Measurements from ENCODE around the gene PRKCZ. TPM values are rescaled to one million over a fixed set of nuclear protein-coding genes. Genes with fewer than 3 reads are reported as not detected.

Gene PRKCZ
- total RNA-seq, 6 experiments from 2014 or later = 0.55 to 1.4 (median 0.95) TPM

- Mint-ChIP-seq H3K27me3 (ENCODE audit: insufficient read depth) (peaks cover 44% of the 10 kb centered on the region), H3K9me3 (peaks cover 12% of the 10 kb centered on the region), H3K4me1 (ENCODE audit: low read depth) (peaks cover 9% of the 10 kb centered on the region; the same call in 1 of the 2 replicates), H3K27ac (no peak overlapping the region), H3K4me3 (no peak overlapping the region), H3K36me3 (ENCODE audit: low read depth) (peaks cover 1% of the 10 kb centered on the region)
- no peak for DNase-seq
- no peak for TF ChIP-seq CTCF (IDR thresholded peaks at IDR 0.05)
These were observed 20.8 kb downstream of the PRKCZ start for GRCh38 chr1:2070800-2071530.

- DNase-seq = no peak
- Mint-ChIP-seq H3K4me3 (no peak overlapping the region), H3K9me3 (peaks cover 5% of the 10 kb centered on the region), H3K27ac (no peak overlapping the region), H3K36me3 (ENCODE audit: low read depth) (no peaks in the 10 kb centered on the region; the same call in 1 of the 2 replicates), H3K4me1 (ENCODE audit: low read depth) (peaks cover 9% of the 10 kb centered on the region; the same call in 1 of the 2 replicates), H3K27me3 (ENCODE audit: insufficient read depth) (peaks cover 36% of the 10 kb centered on the region)
- no peak for TF ChIP-seq CTCF (IDR thresholded peaks at IDR 0.05)
These were observed 22.0 kb downstream of the PRKCZ start for GRCh38 chr1:2072109-2072806.

- H3K4me3 Mint-ChIP-seq = no peak overlapping the region
- TF ChIP-seq CTCF (IDR thresholded peaks at IDR 0.05) = no peak
- peaks cover 9% of the 10 kb centered on the region; the same call in 1 of the 2 replicates for H3K4me1 Mint-ChIP-seq (ENCODE audit: low read depth)
- DNase-seq = no peak
- peaks cover 4% of the 10 kb centered on the region for H3K36me3 Mint-ChIP-seq (ENCODE audit: low read depth)
- H3K27me3 Mint-ChIP-seq (ENCODE audit: insufficient read depth) = peaks cover 38% of the 10 kb centered on the region
- peaks cover 12% of the 10 kb centered on the region for H3K9me3 Mint-ChIP-seq
- H3K27ac Mint-ChIP-seq = no peak overlapping the region
These were observed 22.7 kb downstream of the PRKCZ start for GRCh38 chr1:2072891-2073290.

- DNase-seq = peak; percentile 12
- peaks cover 9% of the 10 kb centered on the region; the same call in 1 of the 2 replicates for H3K4me1 Mint-ChIP-seq (ENCODE audit: low read depth)
- peak overlapping the region; percentile 69 for H3K4me3 Mint-ChIP-seq
- H3K27me3 Mint-ChIP-seq (ENCODE audit: insufficient read depth) = peaks cover 38% of the 10 kb centered on the region
- peaks cover 12% of the 10 kb centered on the region for H3K36me3 Mint-ChIP-seq (ENCODE audit: low read depth)
- no peak overlapping the region for H3K27ac Mint-ChIP-seq
- H3K9me3 Mint-ChIP-seq = peaks cover 19% of the 10 kb centered on the region
- TF ChIP-seq CTCF (IDR thresholded peaks at IDR 0.05) = no peak
These were observed 23.4 kb downstream of the PRKCZ start for GRCh38 chr1:2073382-2074230.

GRCh38 chr1:2074396-2074795 lies 24.2 kb downstream of the PRKCZ start:
- H3K4me1 Mint-ChIP-seq (ENCODE audit: low read depth) = peaks cover 9% of the 10 kb centered on the region; the same call in 1 of the 2 replicates
- DNase-seq = no peak
- no peak for TF ChIP-seq CTCF (IDR thresholded peaks at IDR 0.05)
- peak overlapping the region; percentile 69 for H3K4me3 Mint-ChIP-seq
- no peak overlapping the region for H3K27ac Mint-ChIP-seq
- peaks cover 14% of the 10 kb centered on the region for H3K36me3 Mint-ChIP-seq (ENCODE audit: low read depth)
- peaks cover 27% of the 10 kb centered on the region for H3K9me3 Mint-ChIP-seq
- H3K27me3 Mint-ChIP-seq (ENCODE audit: insufficient read depth) = peaks cover 38% of the 10 kb centered on the region

All from HFFc6 (cell line).